Hematopoietic multipotent progenitor cell treated with erythropoietin and hydrocortisone succinate and interleukin-3 and kit ligand, for 17 days (in vitro differentiated cells): Measurements from ENCODE around the gene PRR16.

Experiments used
- DNase-seq: peaks from one replicate; pipeline ENCODE4 v3.0.0-alpha.2; 2015; ENCODE audit warnings: low spot score

Gene PRR16

GRCh38 chr5:120516805-120517204, 52.7 kb downstream of the PRR16 start:
- DNase-seq: no peak

- DNase-seq: no peak
These were observed 53.6 kb downstream of the PRR16 start for GRCh38 chr5:120517607-120518252.

- DNase-seq: no peak
These were observed 54.5 kb downstream of the PRR16 start for GRCh38 chr5:120518581-120518980.

- no peak for DNase-seq
These were observed 63.2 kb downstream of the PRR16 start for GRCh38 chr5:120527251-120527650.

- DNase-seq: no peak
These were observed 64.5 kb downstream of the PRR16 start for GRCh38 chr5:120528609-120529008.

GRCh38 chr5:120529386-120529785, 65.3 kb downstream of the PRR16 start:
- no peak for DNase-seq

- no peak for DNase-seq
These were observed 67.1 kb downstream of the PRR16 start for GRCh38 chr5:120531215-120531614.

GRCh38 chr5:120532835-120533234, 68.7 kb downstream of the PRR16 start:
- DNase-seq: no peak

- no peak for DNase-seq
These were observed 69.5 kb downstream of the PRR16 start for GRCh38 chr5:120533581-120533980.

- DNase-seq: no peak
These were observed 71.8 kb downstream of the PRR16 start for GRCh38 chr5:120535900-120536299.

- no peak for DNase-seq
These were observed 74.0 kb downstream of the PRR16 start for GRCh38 chr5:120538149-120538548.

GRCh38 chr5:120538644-120539043, 74.5 kb downstream of the PRR16 start:
- no peak for DNase-seq

- no peak for DNase-seq
These were observed 75.4 kb downstream of the PRR16 start for GRCh38 chr5:120539471-120539870.

GRCh38 chr5:120540097-120540496, 76.0 kb downstream of the PRR16 start:
- DNase-seq: no peak

- no peak for DNase-seq
These were observed 79.9 kb downstream of the PRR16 start for GRCh38 chr5:120544043-120544442.

- DNase-seq: no peak
These were observed 80.9 kb downstream of the PRR16 start for GRCh38 chr5:120545007-120545406.

- no peak for DNase-seq
These were observed 81.9 kb downstream of the PRR16 start for GRCh38 chr5:120545951-120546350.

- DNase-seq: no peak
These were observed 82.8 kb downstream of the PRR16 start for GRCh38 chr5:120546922-120547321.

- no peak for DNase-seq
These were observed 86.3 kb downstream of the PRR16 start for GRCh38 chr5:120550358-120550757.

GRCh38 chr5:120552638-120553037, 88.5 kb downstream of the PRR16 start:
- no peak for DNase-seq

- no peak for DNase-seq
These were observed 91.2 kb downstream of the PRR16 start for GRCh38 chr5:120555345-120555744.

GRCh38 chr5:120564013-120564412, 99.9 kb downstream of the PRR16 start:
- DNase-seq: no peak

GRCh38 chr5:120567066-120567465, 103.0 kb downstream of the PRR16 start:
- DNase-seq: no peak

GRCh38 chr5:120567921-120568320, 103.8 kb downstream of the PRR16 start:
- no peak for DNase-seq

- no peak for DNase-seq
These were observed 104.6 kb downstream of the PRR16 start for GRCh38 chr5:120568711-120569110.
